Endothelial cell of umbilical vein (primary cell): Measurements from ENCODE around the gene SPEN. TPM values are rescaled to one million over a fixed set of nuclear protein-coding genes. Genes with fewer than 3 reads are reported as not detected.

Source experiments
- BruUV-seq: library from RNA; stranded (reverse); fragments of 400-500 nt; replicated peaks from 2 replicates; lab custom pipeline; 2021; lab: Mats Ljungman, UMichigan
- CTCF ChIA-PET: fragments of 300-600, 350-600 bp; sonication (Branson Sonifier 250); formaldehyde crosslinking; loops from one replicate; lab custom pipeline; 2021; ENCODE audit warnings: antibody characterized with exemption, inconsistent platforms; lab: Charles Lee
- POLR2A ChIA-PET: fragments of 300-600, 350-600 bp; sonication (Branson Sonifier 250); formaldehyde crosslinking; loops from one replicate; lab custom pipeline; 2021; ENCODE audit warnings: antibody characterized with exemption, inconsistent platforms; lab: Charles Lee
- DNase-seq: peaks from one replicate; pipeline ENCODE4 v3.0.0-alpha.2; 2011; ENCODE audit warnings: low read depth, low spot score
- FAIRE-seq: peaks from 2 replicates; lab custom pipeline; 2011; peaks lifted over from hg19 to GRCh38; lab: Jason Lieb, UNC
- H2AFZ ChIP-seq: 2 replicates; pipeline ENCODE4 v1.6.0; 2012; ENCODE audit warnings: low read depth, low read length, control low read depth, inconsistent platforms
- H3K27ac ChIP-seq: 2 replicates; pipeline ENCODE4 v1.5.1; 2011; ENCODE audit warnings: low read depth, mild to moderate bottlenecking, control low read depth, low read length, moderate library complexity; ENCODE audit not compliant: insufficient read depth
- H3K27me3 ChIP-seq, 2 experiments: 2 replicates each; pipeline versions ENCODE4 v1.6.0 to v1.6.1; 2011; ENCODE audit warnings: low read length in 2 of 2, mixed read lengths in 1 of 2; ENCODE audit not compliant: control insufficient read depth in 2 of 2, insufficient read depth in 2 of 2
- H3K36me3 ChIP-seq, 2 experiments: 2 replicates in 1 of 2; 3 replicates in 1 of 2; pipeline ENCODE4 v1.5.1; 2011; ENCODE audit warnings: low read length in 2 of 2, mild to moderate bottlenecking in 1 of 2, moderate library complexity in 1 of 2; ENCODE audit not compliant: control insufficient read depth in 2 of 2, insufficient read depth in 2 of 2; ENCODE audit errors: extremely low read depth in 1 of 2
- H3K4me1 ChIP-seq: 3 replicates; pipeline ENCODE4 v1.5.1; 2011; ENCODE audit warnings: mild to moderate bottlenecking, low read length; ENCODE audit not compliant: control insufficient read depth, insufficient read depth; ENCODE audit errors: extremely low read depth
- H3K4me2 ChIP-seq: 2 replicates; pipeline ENCODE4 v1.6.1; 2011; ENCODE audit warnings: low read length, control low read depth, mixed read lengths; ENCODE audit not compliant: insufficient read depth
- H3K4me3 ChIP-seq, 3 experiments: fragments of 200-600 bp in 1 of 3; sonication (generic), shearing (Covaris generic) in 1 of 3; replicated peaks in 1 of 3; 2 replicates each; pipeline ENCODE4 v1.5.1; 2011 to 2016; ENCODE audit warnings: control low read depth in 3 of 3, low read length in 3 of 3, mild to moderate bottlenecking in 2 of 3, inconsistent platforms in 1 of 3, low read depth in 1 of 3, moderate library complexity in 1 of 3; ENCODE audit not compliant: insufficient read depth in 1 of 3
- H3K79me2 ChIP-seq: 2 replicates; pipeline ENCODE4 v1.6.0; 2012; ENCODE audit warnings: low read length, inconsistent platforms; ENCODE audit not compliant: control insufficient read depth, insufficient read depth
- H3K9ac ChIP-seq: replicated peaks from 2 replicates; pipeline ENCODE3; 2011; ENCODE audit warnings: low read length, control low read depth; ENCODE audit not compliant: insufficient read depth; ENCODE audit errors: extremely low read depth
- H3K9me1 ChIP-seq: replicated peaks from 3 replicates; pipeline ENCODE4 v1.6.0; 2011; ENCODE audit warnings: mild to moderate bottlenecking, low read length; ENCODE audit not compliant: control insufficient read depth, insufficient read depth; ENCODE audit errors: extremely low read depth
- H3K9me3 ChIP-seq: replicated peaks from 2 replicates; pipeline ENCODE4 v1.5.1; 2012; ENCODE audit warnings: low read length, inconsistent platforms; ENCODE audit not compliant: control insufficient read depth, insufficient read depth
- H4K20me1 ChIP-seq: replicated peaks from 2 replicates; pipeline ENCODE3; 2011; ENCODE audit warnings: mild to moderate bottlenecking, low read length; ENCODE audit not compliant: control insufficient read depth, insufficient read depth; ENCODE audit errors: extremely low read depth
- EZH2 ChIP-seq: IDR thresholded peaks from 2 replicates; pipeline ENCODE4 v1.6.1; 2012; ENCODE audit warnings: borderline replicate concordance, low read depth, mild to moderate bottlenecking, moderate library complexity, low read length, inconsistent platforms; ENCODE audit not compliant: severe bottlenecking
- FOS ChIP-seq: IDR thresholded peaks from 2 replicates; pipeline ENCODE4 v1.6.1; 2011; ENCODE audit warnings: mild to moderate bottlenecking, low read length, moderate library complexity, borderline replicate concordance; ENCODE audit not compliant: insufficient read depth
- GATA2 ChIP-seq: IDR thresholded peaks from 2 replicates; pipeline ENCODE4 v1.7.0; 2011; ENCODE audit warnings: low read depth, mild to moderate bottlenecking, moderate library complexity, mixed read lengths, low read length; ENCODE audit not compliant: insufficient read length, insufficient read depth
- JUN ChIP-seq: IDR thresholded peaks from 2 replicates; pipeline ENCODE4 v1.6.1; 2011; ENCODE audit warnings: borderline replicate concordance, low read depth; ENCODE audit not compliant: insufficient read length, insufficient read depth
- MYC ChIP-seq: IDR thresholded peaks from one replicate; pipeline ENCODE4 v1.6.1; 2011; ENCODE audit warnings: mild to moderate bottlenecking, low read depth, low read length
- POLR2A ChIP-seq: IDR thresholded peaks from 2 replicates; pipeline ENCODE4 v1.6.1; 2012; ENCODE audit warnings: low read depth, mild to moderate bottlenecking, control low read depth, low read length
- POLR2AphosphoS5 ChIP-seq: IDR thresholded peaks from 2 replicates; pipeline ENCODE4 v1.6.1; 2012; ENCODE audit warnings: low read depth, mild to moderate bottlenecking, control low read depth, low read length, moderate library complexity; ENCODE audit not compliant: insufficient read depth
- dilution Hi-C: fragments of 300-500 bp; cut with MboI; formaldehyde crosslinking; loops from one replicate; pipeline ENCODE4 v1.15.0; 2019; ENCODE audit warnings: low sequenced_read_pairs; ENCODE audit not compliant: extremely low pct_ligation_motif_present
- intact Hi-C: fragments of 100-400 bp; cut with micrococcal nuclease; formaldehyde crosslinking; loops from one replicate; pipeline ENCODE4 v1.10.0; 2022
- polyA plus RNA-seq, 4 experiments: library from polyadenylated mRNA; depleted of rRNA in 3 of 4; stranded (reverse) in 3 of 4; unstranded in 1 of 4; fragments of >200 nt; gene quantifications; 2 replicates each; pipeline versions ENCODE4 v1.2.1 to v1.2.3, GENCODE V29; 2011 to 2012; ENCODE audit warnings: missing spikeins in 1 of 4
- total RNA-seq: library from RNA; stranded (reverse); gene quantifications from 2 replicates; pipeline ENCODE4 v1.2.3, GENCODE V29; 2021
- TF ChIP-seq, protein P1 (sequence below), 2 donors: IDR thresholded peaks; 1 replicate in 1 of 2; 2 replicates in 1 of 2; pipeline ENCODE4 v1.5.1; 2011; ENCODE audit warnings: low read length in 2 of 2, mild to moderate bottlenecking in 2 of 2, moderate library complexity in 2 of 2, control low read depth in 1 of 2, inconsistent platforms in 1 of 2, low read depth in 1 of 2; ENCODE audit not compliant: insufficient read depth in 1 of 2; ENCODE audit errors: extremely low read depth in 1 of 2
- TF ChIP-seq, protein P2 (sequence below): IDR thresholded peaks from 2 replicates; pipeline ENCODE4 v1.6.1; 2011; ENCODE audit not compliant: insufficient read depth, insufficient read length

SPEN gene
- total and polyA plus RNA-seq, 2 donors (not counting 3 experiments of a cell fraction or from before 2014, with no cell fraction given): 9.3 to 44.4 TPM

GRCh38 chr1:15851210-15852035, 3.9 kb downstream of the SPEN start:
- TF ChIP-seq, protein P1, sequence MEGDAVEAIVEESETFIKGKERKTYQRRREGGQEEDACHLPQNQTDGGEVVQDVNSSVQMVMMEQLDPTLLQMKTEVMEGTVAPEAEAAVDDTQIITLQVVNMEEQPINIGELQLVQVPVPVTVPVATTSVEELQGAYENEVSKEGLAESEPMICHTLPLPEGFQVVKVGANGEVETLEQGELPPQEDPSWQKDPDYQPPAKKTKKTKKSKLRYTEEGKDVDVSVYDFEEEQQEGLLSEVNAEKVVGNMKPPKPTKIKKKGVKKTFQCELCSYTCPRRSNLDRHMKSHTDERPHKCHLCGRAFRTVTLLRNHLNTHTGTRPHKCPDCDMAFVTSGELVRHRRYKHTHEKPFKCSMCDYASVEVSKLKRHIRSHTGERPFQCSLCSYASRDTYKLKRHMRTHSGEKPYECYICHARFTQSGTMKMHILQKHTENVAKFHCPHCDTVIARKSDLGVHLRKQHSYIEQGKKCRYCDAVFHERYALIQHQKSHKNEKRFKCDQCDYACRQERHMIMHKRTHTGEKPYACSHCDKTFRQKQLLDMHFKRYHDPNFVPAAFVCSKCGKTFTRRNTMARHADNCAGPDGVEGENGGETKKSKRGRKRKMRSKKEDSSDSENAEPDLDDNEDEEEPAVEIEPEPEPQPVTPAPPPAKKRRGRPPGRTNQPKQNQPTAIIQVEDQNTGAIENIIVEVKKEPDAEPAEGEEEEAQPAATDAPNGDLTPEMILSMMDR (IDR thresholded peaks at IDR 0.05; ENCODE audit: extremely low read depth in 1 of 2, insufficient read depth in 1 of 2, low read depth in 1 of 2, low read length in 2 of 2): no peak
- TF ChIP-seq FOS: no peak
- TF ChIP-seq GATA2: no peak
- no peak for TF ChIP-seq POLR2A
- TF ChIP-seq JUN: no peak
- TF ChIP-seq EZH2: no peak
- TF ChIP-seq, protein P2, sequence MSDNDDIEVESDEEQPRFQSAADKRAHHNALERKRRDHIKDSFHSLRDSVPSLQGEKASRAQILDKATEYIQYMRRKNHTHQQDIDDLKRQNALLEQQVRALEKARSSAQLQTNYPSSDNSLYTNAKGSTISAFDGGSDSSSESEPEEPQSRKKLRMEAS: no peak
- TF ChIP-seq POLR2AphosphoS5: no peak
- no peak for TF ChIP-seq MYC
- Histone ChIP-seq H3K9me1 (no peaks in the 10 kb centered on the region), H3K4me3 (no peak overlapping the region), H3K27me3 (no peaks in the 10 kb centered on the region), H3K4me2 (peak overlapping the region; percentile 74), H3K36me3 (no peaks in the 10 kb centered on the region), H3K9ac (peak overlapping the region; percentile 24), H3K9me3 (no peaks in the 10 kb centered on the region), H3K4me1 (peaks cover 25% of the 10 kb centered on the region), H4K20me1 (no peaks in the 10 kb centered on the region), H3K27ac (no peak overlapping the region), H3K79me2 (peaks cover 86% of the 10 kb centered on the region), H2AFZ (no peak overlapping the region)
- ChIA-PET CTCF (interaction anchor here (1.0 kb wide), 1 partner anchor 19 kb away, joined by 3 read pairs; no protein-coding TSS in a partner anchor), POLR2A (interaction anchor here (0.5 kb wide), 1 partner anchor 18 kb away, joined by 3 read pairs; no protein-coding TSS in a partner anchor)
- intact Hi-C loops (no loop called here), dilution Hi-C loops (no loop called here)
- no peak for FAIRE-seq
- peak; percentile 46 for DNase-seq
- no TSS peak for BruUV-seq
